Measurements from ENCODE around the gene MPL.

DNA sequence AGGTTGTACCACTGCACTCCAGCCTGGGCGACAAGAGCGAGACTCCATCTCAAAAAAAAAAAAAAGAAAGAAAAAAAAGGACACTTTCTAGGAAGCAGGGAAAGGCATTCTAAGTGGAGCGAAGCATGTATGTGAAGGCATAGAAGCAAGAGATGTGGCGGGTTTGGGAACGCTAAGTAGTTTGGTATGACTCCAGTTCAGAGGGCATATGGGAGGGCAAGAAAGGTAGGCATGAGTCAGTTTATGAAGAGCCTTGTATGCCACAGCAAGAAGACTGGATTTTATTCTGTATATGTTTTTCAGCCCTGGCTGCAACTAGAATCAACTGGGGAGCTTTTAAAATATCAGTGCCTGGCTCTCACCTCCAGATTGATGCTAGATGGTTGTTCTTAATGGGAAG, 34.6 kb downstream of the MPL start:
- no peak for TF ChIP-seq POLR2AphosphoS5 (IDR thresholded peaks at IDR 0.05; ENCODE audit: insufficient read depth in 1 of 2, low read depth in 1 of 2)
- TF ChIP-seq, protein P1, sequence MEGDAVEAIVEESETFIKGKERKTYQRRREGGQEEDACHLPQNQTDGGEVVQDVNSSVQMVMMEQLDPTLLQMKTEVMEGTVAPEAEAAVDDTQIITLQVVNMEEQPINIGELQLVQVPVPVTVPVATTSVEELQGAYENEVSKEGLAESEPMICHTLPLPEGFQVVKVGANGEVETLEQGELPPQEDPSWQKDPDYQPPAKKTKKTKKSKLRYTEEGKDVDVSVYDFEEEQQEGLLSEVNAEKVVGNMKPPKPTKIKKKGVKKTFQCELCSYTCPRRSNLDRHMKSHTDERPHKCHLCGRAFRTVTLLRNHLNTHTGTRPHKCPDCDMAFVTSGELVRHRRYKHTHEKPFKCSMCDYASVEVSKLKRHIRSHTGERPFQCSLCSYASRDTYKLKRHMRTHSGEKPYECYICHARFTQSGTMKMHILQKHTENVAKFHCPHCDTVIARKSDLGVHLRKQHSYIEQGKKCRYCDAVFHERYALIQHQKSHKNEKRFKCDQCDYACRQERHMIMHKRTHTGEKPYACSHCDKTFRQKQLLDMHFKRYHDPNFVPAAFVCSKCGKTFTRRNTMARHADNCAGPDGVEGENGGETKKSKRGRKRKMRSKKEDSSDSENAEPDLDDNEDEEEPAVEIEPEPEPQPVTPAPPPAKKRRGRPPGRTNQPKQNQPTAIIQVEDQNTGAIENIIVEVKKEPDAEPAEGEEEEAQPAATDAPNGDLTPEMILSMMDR (IDR thresholded peaks at IDR 0.05), result no peak

All from vagina (tissue), 2 donors.